GM12878 (cell line): ENCODE measurements around the gene CMTM4. TPM values are rescaled to one million over a fixed set of nuclear protein-coding genes. Genes with fewer than 3 reads are reported as not detected.

Experiments used
- ATAC-seq: fragments of 200-7000 bp; cut with Tn5 transposase; 3 replicates; pipeline ENCODE4 v1.9.1; 2020; ENCODE audit warnings: mild to moderate bottlenecking, moderate library complexity
- BruUV-seq: library from RNA; stranded (reverse); fragments of 400-500 nt; replicated peaks from 2 replicates; lab custom pipeline; 2021; lab: Mats Ljungman, UMichigan
- CTCF ChIA-PET: fragments of 300-600 bp; sonication (Branson Sonifier 250); formaldehyde crosslinking; extraction: SDS; loops from one replicate; lab custom pipeline; 2021; ENCODE audit warnings: inconsistent platforms; lab: Yijun Ruan, JAX
- POLR2A ChIA-PET: fragments of 350-600 bp; formaldehyde crosslinking; extraction: SDS; loops from one replicate; lab custom pipeline; 2021; ENCODE audit warnings: inconsistent platforms; lab: Charles Lee
- RAD21 ChIA-PET: fragments of 300-600 bp; sonication (Branson Sonifier 250); formaldehyde crosslinking; loops from one replicate; lab custom pipeline; 2023; ENCODE audit warnings: antibody characterized with exemption; ENCODE audit not compliant: unreplicated experiment; lab: Charles Lee
- SMC1A ChIA-PET: fragments of 300-600 bp; sonication (Branson Sonifier 250); formaldehyde crosslinking; loops from one replicate; lab custom pipeline; 2023; ENCODE audit not compliant: unreplicated experiment, uncharacterized antibody; lab: Charles Lee
- DNase-seq: peaks from one replicate; pipeline ENCODE4 v3.0.0-alpha.2; 2011; ENCODE audit warnings: low read depth, low spot score
- FAIRE-seq: peaks from 3 replicates; lab custom pipeline; 2011; peaks lifted over from hg19 to GRCh38; lab: Jason Lieb, UNC
- H2AFZ ChIP-seq: 2 replicates; pipeline ENCODE4 v1.6.0; 2011; ENCODE audit warnings: low read depth, low read length, control low read depth; ENCODE audit not compliant: control insufficient read depth
- H3K27ac ChIP-seq: 2 replicates; pipeline ENCODE4 v1.5.1; 2011; ENCODE audit warnings: control low read depth; ENCODE audit not compliant: control insufficient read depth, insufficient read depth
- H3K27me3 ChIP-seq, 2 experiments: replicated peaks in 1 of 2; 2 replicates each; pipeline versions ENCODE4 v1.6.0 to v1.6.1; 2011; ENCODE audit warnings: low read length in 1 of 2; ENCODE audit not compliant: control insufficient read depth in 2 of 2, insufficient read depth in 2 of 2
- H3K36me3 ChIP-seq, 2 experiments: 2 replicates each; pipeline ENCODE4 v1.5.1; 2011; ENCODE audit warnings: low read length in 1 of 2; ENCODE audit not compliant: control insufficient read depth in 2 of 2, insufficient read depth in 2 of 2
- H3K4me1 ChIP-seq: 2 replicates; pipeline ENCODE4 v1.6.1; 2011; ENCODE audit warnings: mild to moderate bottlenecking, low read length, moderate library complexity, mixed read lengths; ENCODE audit not compliant: control insufficient read depth, insufficient read depth
- H3K4me2 ChIP-seq: 2 replicates; pipeline ENCODE4 v1.6.0; 2011; ENCODE audit warnings: control low read depth; ENCODE audit not compliant: control insufficient read depth, insufficient read depth
- H3K4me3 ChIP-seq: fragments of 200-600 bp; sonication (generic); 2 replicates; pipeline ENCODE4 v1.5.1; 2016
- H3K79me2 ChIP-seq: 2 replicates; pipeline ENCODE4 v1.6.0; 2011; ENCODE audit warnings: low read length; ENCODE audit not compliant: control insufficient read depth, insufficient read depth
- H3K9ac ChIP-seq: 2 replicates; pipeline ENCODE4 v1.8.0; 2011; ENCODE audit warnings: low read length, control low read depth, mixed read lengths; ENCODE audit not compliant: control insufficient read depth, insufficient read depth
- H3K9me3 ChIP-seq: replicated peaks from 3 replicates; pipeline ENCODE4 v1.5.1; 2011; ENCODE audit warnings: mild to moderate bottlenecking, low read length; ENCODE audit not compliant: control insufficient read depth, insufficient read depth
- H4K20me1 ChIP-seq: 2 replicates; pipeline ENCODE4 v1.6.0; 2011; ENCODE audit not compliant: control insufficient read depth, insufficient read depth
- CTCF ChIP-seq, 3 experiments: IDR thresholded peaks in 2 of 3; conservative IDR thresholded peaks in 1 of 3; 2 replicates each; pipeline ENCODE4 v1.5.1; 2011; ENCODE audit warnings: low read depth in 3 of 3, low read length in 3 of 3, mild to moderate bottlenecking in 3 of 3, control low read depth in 2 of 3, moderate library complexity in 2 of 3, inconsistent platforms in 1 of 3, mixed read lengths in 1 of 3; ENCODE audit not compliant: control insufficient read depth in 2 of 3, insufficient read depth in 1 of 3; ENCODE audit errors: extremely low read depth in 1 of 3
- HSF1 ChIP-seq: fragments of 150-350 bp; IDR thresholded peaks from 2 replicates; pipeline ENCODE4 v1.6.1; 2014; ENCODE audit warnings: mild to moderate bottlenecking, low read depth, low read length
- WGBS: methylation state at CpG from one replicate; pipeline ENCODE4 v1.1.6; 2016; ENCODE audit warnings: low lambda C conversion rate; ENCODE audit not compliant: insufficient replicate concordance, insufficient coverage; ENCODE audit errors: missing lambda C conversion rate; 5-methylcytosine and 5-hydroxymethylcytosine counted together
- in situ Hi-C: fragments of 300-500 bp; cut with MboI; formaldehyde crosslinking; loops from 9 replicates; pipeline ENCODE4 v1.14.3; 2018; ENCODE audit warnings: mixed read lengths
- intact Hi-C: fragments of 100-400 bp; cut with micrococcal nuclease; formaldehyde crosslinking; loops from one replicate; pipeline ENCODE4 v1.14.2; 2022; ENCODE audit not compliant: unreplicated experiment
- polyA plus RNA-seq, 11 experiments: library from polyadenylated mRNA; depleted of rRNA in 4 of 11; unstranded in 6 of 11; stranded (reverse) in 5 of 11; fragments of >200 nt; fragmentation: Nextera tagmentation in 4 of 11; fragmentation: Illumina TruSeq in 1 of 11; extraction: Ambion mirVana in 4 of 11; extraction: Trizol in 1 of 11; gene quantifications; 1 replicate in 1 of 11; 2 replicates in 10 of 11; pipeline versions ENCODE4 v1.2.1 to v1.2.3, GENCODE V29; 2011 to 2016; ENCODE audit warnings: inconsistent platforms in 2 of 11, missing spikeins in 2 of 11, low read depth in 1 of 11
- total RNA-seq, 4 experiments: library from RNA; depleted of rRNA in 3 of 4; stranded (reverse); fragments of >200 nt in 3 of 4; fragmentation: Illumina TruSeq in 1 of 4; extraction: Trizol in 1 of 4; gene quantifications; 2 replicates each; pipeline versions ENCODE4 v1.2.1 to v1.2.3, GENCODE V29; 2013 to 2021

The CMTM4 gene
- total and polyA plus RNA-seq, 10 of the 15 experiments (the other 5 are each of a cell fraction or from before 2014, with no cell fraction given), result 0.02 to 0.43 (median 0.15) TPM; not detected in 2

DNA sequence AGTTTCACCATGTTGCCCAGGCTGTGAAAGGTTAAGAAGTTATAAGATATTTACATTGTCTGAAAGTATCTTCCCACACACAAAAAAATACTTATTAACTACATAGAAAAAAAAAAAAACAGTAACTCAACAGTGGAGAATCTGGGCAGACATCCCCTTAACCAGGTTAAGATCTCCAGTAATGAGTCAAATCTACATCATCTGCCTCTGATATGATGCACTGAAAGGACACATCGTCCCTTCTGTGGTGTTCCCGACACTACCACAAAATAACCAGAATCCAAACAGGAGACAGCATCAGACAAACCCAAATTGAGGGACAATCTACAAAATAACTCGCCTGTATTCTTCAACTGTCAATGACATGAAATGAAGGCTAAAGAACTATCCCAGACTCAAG, 40.0 kb downstream of the CMTM4 start:
- RAD21 ChIA-PET, result no interaction called here
- Histone ChIP-seq H3K4me1 (no peaks in the 10 kb centered on the region), H3K36me3 (no peaks in the 10 kb centered on the region), H3K9ac (no peak overlapping the region), H3K9me3 (no peaks in the 10 kb centered on the region), H4K20me1 (no peaks in the 10 kb centered on the region), H3K79me2 (no peaks in the 10 kb centered on the region), H3K27ac (no peak overlapping the region), H3K4me2 (no peak overlapping the region), H2AFZ (no peak overlapping the region), H3K27me3 (peaks cover 0 to 2% of the 10 kb centered on the region in 2 experiments; a peak in 1 of 4 replicates), H3K4me3 (no peak overlapping the region)
- no peak for FAIRE-seq
- 9% methylated on average over 3 of the region's 3 CpGs for WGBS
- no TSS peak for BruUV-seq
- no peak for DNase-seq
- no peak for ATAC-seq
- CTCF ChIA-PET, result no interaction called here
- TF ChIP-seq HSF1 (no peak), CTCF (IDR thresholded peaks at IDR 0.05 in 2 of 3, conservative IDR thresholded peaks at IDR 0.05 in 1 of 3; ENCODE audit: control insufficient read depth in 2 of 3, extremely low read depth in 1 of 3, insufficient read depth in 1 of 3, low read depth in 3 of 3, low read length in 3 of 3) (no peak)
- SMC1A ChIA-PET, result no interaction called here
- POLR2A ChIA-PET, result no interaction called here
- intact Hi-C loops (no loop called here), in situ Hi-C loops (no loop called here)
